Panc1 (cell line): ENCODE measurements around the gene DENND2D. TPM values are rescaled to one million over a fixed set of nuclear protein-coding genes. Genes with fewer than 3 reads are reported as not detected.

Experiments
- ATAC-seq: fragments of 200-7000 bp; cut with Tn5 transposase; 2 replicates; pipeline ENCODE4 v1.9.1; 2020; ENCODE audit warnings: mild to moderate bottlenecking, moderate library complexity
- BruUV-seq: library from RNA; stranded (reverse); fragments of 400-500 nt; replicated peaks from 2 replicates; lab custom pipeline; 2021; lab: Mats Ljungman, UMichigan
- CTCF ChIA-PET: fragments of 300-600 bp; sonication (Branson Sonifier 250); formaldehyde crosslinking; loops from one replicate; lab custom pipeline; 2022; ENCODE audit warnings: antibody characterized with exemption; lab: Charles Lee
- POLR2A ChIA-PET: fragments of 300-600 bp; sonication (Branson Sonifier 250); formaldehyde crosslinking; loops from one replicate; lab custom pipeline; 2022; ENCODE audit warnings: antibody characterized with exemption; lab: Charles Lee
- DNase-seq: peaks from one replicate; pipeline ENCODE4 v3.0.0-alpha.2; 2010; ENCODE audit warnings: low read depth, low spot score
- H3K27ac ChIP-seq: 2 replicates; pipeline ENCODE4 v1.5.1; 2011; ENCODE audit warnings: mild to moderate bottlenecking, low read length, inconsistent platforms
- H3K27me3 ChIP-seq: fragments of 200-500 bp; sonication (Bioruptor generic); 2 replicates; pipeline ENCODE4 v1.6.0; 2014; ENCODE audit warnings: low read length, inconsistent platforms; ENCODE audit not compliant: control insufficient read depth, insufficient read depth
- H3K36me3 ChIP-seq: fragments of 200-500 bp; sonication (Bioruptor generic); 2 replicates; pipeline ENCODE4 v1.5.1; 2014; ENCODE audit warnings: inconsistent platforms, mild to moderate bottlenecking, low read length, moderate library complexity; ENCODE audit not compliant: control insufficient read depth, insufficient read depth
- H3K4me1 ChIP-seq: 2 replicates; pipeline ENCODE4 v1.5.1; 2011; ENCODE audit warnings: inconsistent platforms, mild to moderate bottlenecking, low read length, moderate library complexity; ENCODE audit not compliant: control insufficient read depth, insufficient read depth
- H3K4me3 ChIP-seq, 2 experiments: 2 replicates each; pipeline ENCODE4 v1.5.1; 2011 to 2012; ENCODE audit warnings: low read depth in 2 of 2, low read length in 2 of 2, mild to moderate bottlenecking in 2 of 2, inconsistent platforms in 1 of 2, moderate library complexity in 1 of 2
- H3K9me3 ChIP-seq: fragments of 200-500 bp; sonication (Bioruptor generic); 2 replicates; pipeline ENCODE4 v1.5.1; 2014; ENCODE audit warnings: low read depth, mild to moderate bottlenecking, inconsistent platforms, low read length, moderate library complexity; ENCODE audit not compliant: control insufficient read depth, insufficient read depth
- CTCF ChIP-seq: fragments of 450-650 bp; IDR thresholded peaks from 2 replicates; pipeline ENCODE4 v1.5.1; 2017; ENCODE audit warnings: mild to moderate bottlenecking
- POLR2AphosphoS5 ChIP-seq: IDR thresholded peaks from 2 replicates; pipeline ENCODE4 v1.6.1; 2012; ENCODE audit warnings: mild to moderate bottlenecking, low read depth, low read length, moderate library complexity
- REST ChIP-seq, 2 experiments: IDR thresholded peaks; 2 replicates each; pipeline ENCODE4 v1.6.1; 2011 to 2012; ENCODE audit warnings: low read depth in 2 of 2, control low read depth in 1 of 2, low read length in 1 of 2, mild to moderate bottlenecking in 1 of 2, moderate library complexity in 1 of 2; ENCODE audit not compliant: insufficient read depth in 1 of 2
- SIN3A ChIP-seq: IDR thresholded peaks from 2 replicates; pipeline ENCODE4 v1.6.1; 2012; ENCODE audit warnings: low read depth, mild to moderate bottlenecking, low read length, moderate library complexity, borderline replicate concordance; ENCODE audit not compliant: insufficient read depth
- TCF7L2 ChIP-seq: IDR thresholded peaks from 2 replicates; pipeline ENCODE4 v1.6.1; 2011; ENCODE audit warnings: mild to moderate bottlenecking, low read depth, low read length, inconsistent platforms
- in situ Hi-C: cut with HindIII; loops from 2 replicates; pipeline ENCODE4 v1.10.0; 2016; ENCODE audit warnings: low sequenced_read_pairs, low pct_unique_long_range_greater_than_20kb
- intact Hi-C: fragments of 100-400 bp; cut with micrococcal nuclease; formaldehyde crosslinking; loops from one replicate; pipeline ENCODE4 v1.10.0; 2022; ENCODE audit not compliant: unreplicated experiment
- total RNA-seq: library from RNA; stranded (reverse); gene quantifications from one replicate; pipeline ENCODE4 v1.2.1, GENCODE V29; 2021; ENCODE audit not compliant: unreplicated experiment

The DENND2D gene
- total RNA-seq, 1 experiment from 2014 or later: 10.4 TPM

- DNase-seq: no peak
- ChIA-PET POLR2A (no interaction called here), CTCF (no interaction called here)
- no peak for TF ChIP-seq TCF7L2
- no peak for TF ChIP-seq REST (IDR thresholded peaks at IDR 0.05; ENCODE audit: insufficient read depth in 1 of 2, low read depth in 2 of 2, low read length in 1 of 2)
- TF ChIP-seq SIN3A: no peak
- TF ChIP-seq CTCF: no peak
- TF ChIP-seq POLR2AphosphoS5: no peak
- intact Hi-C loops: no loop called here
- H3K9me3 ChIP-seq: no peaks in the 10 kb centered on the region
- H3K27me3 ChIP-seq: no peaks in the 10 kb centered on the region
- no peak overlapping the region for H3K4me3 ChIP-seq
- ATAC-seq: no peak
- no TSS peak for BruUV-seq
- H3K36me3 ChIP-seq: peaks cover 4% of the 10 kb centered on the region; the same call in 1 of the 2 replicates
- in situ Hi-C loops: no loop called here
- no peaks in the 10 kb centered on the region for H3K4me1 ChIP-seq
- no peak overlapping the region for H3K27ac ChIP-seq
These were observed 38.0 kb downstream of the DENND2D start for GRCh38 chr1:111162488-111162880.

DNA sequence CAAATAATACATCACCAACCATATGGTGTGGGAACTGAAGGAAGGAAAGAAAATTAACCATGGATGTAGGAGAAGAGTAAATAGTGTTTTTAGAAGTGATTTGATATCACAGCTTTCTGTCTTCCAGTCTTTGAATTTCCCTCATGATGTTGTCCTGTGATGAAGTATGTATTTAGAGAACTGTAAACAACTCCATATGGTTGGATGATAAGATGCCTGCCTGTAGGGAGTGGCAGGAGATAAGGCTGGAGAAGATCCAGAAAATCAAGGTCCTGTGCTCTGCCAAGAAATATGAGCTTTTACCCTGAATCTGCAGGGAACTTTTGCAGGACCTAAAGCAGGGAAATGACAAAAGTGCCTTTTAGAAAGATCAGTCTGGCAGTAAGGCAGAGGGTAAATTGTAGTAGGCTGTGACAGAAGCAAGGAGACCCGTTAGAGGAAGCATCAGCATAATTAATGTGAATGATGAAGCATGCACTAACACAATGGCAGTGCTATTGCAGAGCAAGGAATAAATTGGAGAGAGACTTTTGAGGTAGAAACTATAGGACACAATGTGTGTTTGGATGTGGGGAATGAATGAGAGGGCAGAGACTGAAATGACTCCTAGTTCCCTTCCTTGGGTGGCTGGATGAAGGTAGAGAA, 38.5 kb downstream of the DENND2D start:
- no TSS peak for BruUV-seq
- H3K9me3 ChIP-seq: no peaks in the 10 kb centered on the region
- intact Hi-C loops: no loop called here
- ATAC-seq: no peak
- H3K4me1 ChIP-seq: no peaks in the 10 kb centered on the region
- H3K27me3 ChIP-seq: no peaks in the 10 kb centered on the region
- TF ChIP-seq REST (IDR thresholded peaks at IDR 0.05; ENCODE audit: insufficient read depth in 1 of 2, low read depth in 2 of 2, low read length in 1 of 2) (no peak), CTCF (no peak), TCF7L2 (no peak), SIN3A (no peak), POLR2AphosphoS5 (no peak)
- no peak overlapping the region for H3K4me3 ChIP-seq
- CTCF ChIA-PET: no interaction called here
- no peak overlapping the region for H3K27ac ChIP-seq
- in situ Hi-C loops: no loop called here
- DNase-seq: no peak
- POLR2A ChIA-PET: no interaction called here
- H3K36me3 ChIP-seq: peaks cover 4% of the 10 kb centered on the region; the same call in 1 of the 2 replicates
